Measurements from ENCODE around the gene ZNF594. TPM values are rescaled to one million over a fixed set of nuclear protein-coding genes. Genes with fewer than 3 reads are reported as not detected.

Gene ZNF594
- total and polyA plus RNA-seq, 2 of the 13 experiments (the other 11 are each of a cell fraction or from before 2014, with no cell fraction given), result 2.9 to 9.6 TPM

- ATAC-seq (no peak), DNase-seq (ENCODE audit: low spot score) (no peak), FAIRE-seq (no peak)
- no TSS peak for BruUV-seq (replicated peaks)
- H2AFZ ChIP-seq (ENCODE audit: low read length), result no peak overlapping the region
- H3K4me3 ChIP-seq (replicated peaks in 1 of 3; ENCODE audit: insufficient read depth in 1 of 3, low read depth in 2 of 3, low read length in 3 of 3), result no peak overlapping the region
- H3K9me3 ChIP-seq (ENCODE audit: low read length), result no peaks in the 10 kb centered on the region
- H3K4me1 ChIP-seq (ENCODE audit: insufficient read depth, low read length), result no peaks in the 10 kb centered on the region
- intact Hi-C loops (cut with micrococcal nuclease; ENCODE audit: unreplicated experiment) (no loop called here), in situ Hi-C loops (cut with HindIII; ENCODE audit: extremely low pct_ligation_motif_present, low pct_unique_long_range_greater_than_20kb) (no loop called here)
- H3K27me3 ChIP-seq (ENCODE audit: control insufficient read depth in 1 of 2, insufficient read depth in 2 of 2, low read length in 2 of 2), result no peaks in the 10 kb centered on the region
- TF ChIP-seq SKI (IDR thresholded peaks at IDR 0.05; ENCODE audit: partially characterized antibody), result no peak
- no peak overlapping the region for H3K27ac ChIP-seq (ENCODE audit: extremely low read length, insufficient read depth, low read length)
- no peaks in the 10 kb centered on the region for H4K20me1 ChIP-seq (ENCODE audit: insufficient read depth, low read length)
- no peak overlapping the region for H3K4me2 ChIP-seq (ENCODE audit: low read depth, low read length)
- WGBS (ENCODE audit: low lambda C conversion rate), result 57% methylated on average over 6 of the region's 14 CpGs
- no peaks in the 10 kb centered on the region for H3K36me3 ChIP-seq (replicated peaks in 1 of 2; ENCODE audit: control insufficient read depth in 1 of 2, insufficient read depth in 2 of 2, low read length in 2 of 2)
- H3K9ac ChIP-seq (ENCODE audit: insufficient read depth, low read depth, low read length), result no peak overlapping the region
- ChIA-PET CTCF (ENCODE audit: low intra/inter-chr PET ratio, low total read pairs) (no interaction called here), POLR2A (no interaction called here)
- no peaks in the 10 kb centered on the region for H3K79me2 ChIP-seq (ENCODE audit: insufficient read depth, low read length)
These were observed 11.7 kb upstream of the ZNF594 start for GRCh38 chr17:5203178-5203907.

GRCh38 chr17:5201011-5201410, 9.3 kb upstream of the ZNF594 start:
- DNase-seq (ENCODE audit: low spot score), result no peak
- TF ChIP-seq MNT (IDR thresholded peaks at IDR 0.05) (peak; percentile 36; the same call in 1 of the 2 replicates), ZNF256 (CRISPR knock-in tag; conservative IDR thresholded peaks at IDR 0.05) (no peak)
- H3K4me3 ChIP-seq (replicated peaks in 1 of 3; ENCODE audit: insufficient read depth in 1 of 3, low read depth in 2 of 3, low read length in 3 of 3), result no peak overlapping the region
- ATAC-seq, result no peak
- no peak overlapping the region for H3K9ac ChIP-seq (ENCODE audit: insufficient read depth, low read depth, low read length)
- ChIA-PET POLR2A (no interaction called here), CTCF (ENCODE audit: low intra/inter-chr PET ratio, low total read pairs) (no interaction called here)
- H3K27me3 ChIP-seq (ENCODE audit: control insufficient read depth in 1 of 2, insufficient read depth in 2 of 2, low read length in 2 of 2), result no peaks in the 10 kb centered on the region
- H3K9me3 ChIP-seq (ENCODE audit: low read length), result no peaks in the 10 kb centered on the region
- no peaks in the 10 kb centered on the region for H4K20me1 ChIP-seq (ENCODE audit: insufficient read depth, low read length)
- no peaks in the 10 kb centered on the region for H3K4me1 ChIP-seq (ENCODE audit: insufficient read depth, low read length)
- in situ Hi-C loops (cut with HindIII; ENCODE audit: extremely low pct_ligation_motif_present, low pct_unique_long_range_greater_than_20kb) (no loop called here), intact Hi-C loops (cut with micrococcal nuclease; ENCODE audit: unreplicated experiment) (no loop called here)
- no peak overlapping the region for H3K27ac ChIP-seq (ENCODE audit: extremely low read length, insufficient read depth, low read length)
- no peak overlapping the region for H3K4me2 ChIP-seq (ENCODE audit: low read depth, low read length)
- no peaks in the 10 kb centered on the region for H3K36me3 ChIP-seq (replicated peaks in 1 of 2; ENCODE audit: control insufficient read depth in 1 of 2, insufficient read depth in 2 of 2, low read length in 2 of 2)
- H2AFZ ChIP-seq (ENCODE audit: low read length), result no peak overlapping the region
- no TSS peak for BruUV-seq (replicated peaks)
- no peak for FAIRE-seq
- WGBS (ENCODE audit: low lambda C conversion rate), result 76% methylated on average over 8 of the region's 8 CpGs
- no peaks in the 10 kb centered on the region for H3K79me2 ChIP-seq (ENCODE audit: insufficient read depth, low read length)
